H9 (cell line): ENCODE data around the gene SPRYD4. TPM values are rescaled to one million over a fixed set of nuclear protein-coding genes. Genes with fewer than 3 reads are reported as not detected.

Experiments used
- DNase-seq: peaks from one replicate; pipeline ENCODE4 v3.0.0-alpha.2; 2017
- H2AFZ ChIP-seq: one replicate; pipeline ENCODE4 v1.6.1; 2013; ENCODE audit warnings: mild to moderate bottlenecking, low read length, control low read depth, moderate library complexity
- H2AK5ac ChIP-seq: 2 replicates; pipeline ENCODE4 v1.6.1; 2013; ENCODE audit warnings: low read length, control low read depth, mixed read lengths; ENCODE audit not compliant: insufficient read length
- H2BK120ac ChIP-seq: one replicate; pipeline ENCODE4 v1.6.1; 2013; ENCODE audit warnings: low read depth, mild to moderate bottlenecking, low read length, control low read depth, inconsistent platforms; ENCODE audit not compliant: poor library complexity, severe bottlenecking
- H2BK12ac ChIP-seq: 2 replicates; pipeline ENCODE4 v1.6.1; 2013; ENCODE audit warnings: low read length, control low read depth, mixed read lengths, low read depth; ENCODE audit not compliant: insufficient read length
- H2BK15ac ChIP-seq: 2 replicates; pipeline ENCODE4 v1.6.1; 2013; ENCODE audit warnings: low read depth, low read length, control low read depth
- H2BK20ac ChIP-seq: one replicate; pipeline ENCODE4 v1.6.1; 2013; ENCODE audit warnings: low read depth, mild to moderate bottlenecking, low read length, control low read depth, inconsistent platforms; ENCODE audit not compliant: poor library complexity, severe bottlenecking
- H2BK5ac ChIP-seq: 2 replicates; pipeline ENCODE4 v1.6.1; 2013; ENCODE audit warnings: low read length, control low read depth, mixed read lengths; ENCODE audit not compliant: insufficient read length
- H3K14ac ChIP-seq: 2 replicates; pipeline ENCODE4 v1.6.1; 2013; ENCODE audit warnings: low read length, control low read depth; ENCODE audit not compliant: insufficient read depth
- H3K18ac ChIP-seq: 2 replicates; pipeline ENCODE4 v1.6.1; 2013; ENCODE audit warnings: low read depth, mild to moderate bottlenecking, mixed read lengths, low read length, control low read depth; ENCODE audit not compliant: insufficient read length
- H3K23ac ChIP-seq: 2 replicates; pipeline ENCODE4 v1.6.1; 2013; ENCODE audit warnings: low read length, control low read depth, mixed read lengths, low read depth; ENCODE audit not compliant: insufficient read length
- H3K23me2 ChIP-seq: 2 replicates; pipeline ENCODE4 v1.6.1; 2013; ENCODE audit warnings: low read depth, mild to moderate bottlenecking, mixed read lengths, low read length, control low read depth; ENCODE audit not compliant: insufficient read length, poor library complexity, severe bottlenecking
- H3K27ac ChIP-seq: 2 replicates; pipeline ENCODE4 v1.5.1; 2013; ENCODE audit warnings: low read length, control low read depth, mixed read lengths, low read depth; ENCODE audit not compliant: insufficient read length
- H3K27me3 ChIP-seq: 2 replicates; pipeline ENCODE4 v1.6.1; 2013; ENCODE audit warnings: low read length, control low read depth, inconsistent platforms; ENCODE audit not compliant: insufficient read depth
- H3K4ac ChIP-seq: 2 replicates; pipeline ENCODE4 v1.6.1; 2013; ENCODE audit warnings: low read depth, mild to moderate bottlenecking, control low read depth, inconsistent platforms, low read length, moderate library complexity
- H3K4me1 ChIP-seq: 2 replicates; pipeline ENCODE4 v1.6.1; 2013; ENCODE audit warnings: low read length, control low read depth, inconsistent platforms; ENCODE audit not compliant: insufficient read depth
- H3K4me2 ChIP-seq: 2 replicates; pipeline ENCODE4 v1.6.1; 2013; ENCODE audit warnings: low read length, control low read depth, mixed read lengths; ENCODE audit not compliant: insufficient read length, insufficient read depth
- H3K56ac ChIP-seq: 2 replicates; pipeline ENCODE4 v1.6.1; 2013; ENCODE audit warnings: low read depth, mild to moderate bottlenecking, mixed read lengths, low read length, control low read depth; ENCODE audit not compliant: insufficient read length
- H3K79me1 ChIP-seq: 2 replicates; pipeline ENCODE4 v1.6.1; 2013; ENCODE audit warnings: low read depth, mild to moderate bottlenecking, moderate library complexity, low read length, control low read depth, inconsistent platforms; ENCODE audit not compliant: insufficient read depth, poor library complexity, severe bottlenecking
- H3K79me2 ChIP-seq: 2 replicates; pipeline ENCODE4 v1.6.1; 2013; ENCODE audit warnings: low read length, control low read depth, inconsistent platforms; ENCODE audit not compliant: insufficient read depth
- H3K9ac ChIP-seq: 2 replicates; pipeline ENCODE4 v1.6.1; 2013; ENCODE audit warnings: low read length, control low read depth, mixed read lengths; ENCODE audit not compliant: insufficient read length; ENCODE audit errors: extremely low read depth
- H3K9me3 ChIP-seq: one replicate; pipeline ENCODE4 v1.6.1; 2013; ENCODE audit warnings: low read depth, low read length, inconsistent platforms; ENCODE audit not compliant: control insufficient read depth
- H3T11ph ChIP-seq: one replicate; pipeline ENCODE4 v1.6.1; 2013; ENCODE audit warnings: mild to moderate bottlenecking, low read length, control low read depth, inconsistent platforms
- H4K20me1 ChIP-seq: one replicate; pipeline ENCODE4 v1.6.1; 2013; ENCODE audit not compliant: control insufficient read depth, insufficient read length, insufficient read depth
- H4K5ac ChIP-seq: 2 replicates; pipeline ENCODE4 v1.6.1; 2013; ENCODE audit warnings: low read depth, mild to moderate bottlenecking, mixed read lengths, low read length, control low read depth; ENCODE audit not compliant: insufficient read length
- H4K8ac ChIP-seq: replicated peaks from 2 replicates; pipeline ENCODE4 v1.6.1; 2013; ENCODE audit warnings: low read length, control low read depth, mixed read lengths, low read depth; ENCODE audit not compliant: insufficient read length
- H4K91ac ChIP-seq: 2 replicates; pipeline ENCODE4 v1.6.1; 2013; ENCODE audit warnings: low read depth, mild to moderate bottlenecking, moderate library complexity, mixed read lengths, low read length, control low read depth; ENCODE audit not compliant: insufficient read length
- H3K27ac Mint-ChIP-seq, 3 experiments: 2 replicates in 2 of 3; 3 replicates in 1 of 3; pipeline ENCODE4 v1.8.0; 2020 to 2021; ENCODE audit warnings: mixed read lengths in 3 of 3, mild to moderate bottlenecking in 1 of 3, moderate library complexity in 1 of 3
- H3K27me3 Mint-ChIP-seq: 2 replicates; pipeline ENCODE4 v1.8.0; 2021; ENCODE audit warnings: low read depth, mild to moderate bottlenecking, moderate library complexity, mixed read lengths
- H3K36me3 Mint-ChIP-seq, 3 experiments: 2 replicates in 2 of 3; 3 replicates in 1 of 3; pipeline ENCODE4 v1.8.0; 2020 to 2021; ENCODE audit warnings: low read depth in 3 of 3, mixed read lengths in 3 of 3; ENCODE audit not compliant: insufficient read depth in 1 of 3
- H3K4me1 Mint-ChIP-seq, 2 experiments: 2 replicates each; pipeline ENCODE4 v1.8.0; 2020; ENCODE audit warnings: mixed read lengths in 2 of 2
- H3K4me3 Mint-ChIP-seq, 2 experiments: 2 replicates in 1 of 2; 3 replicates in 1 of 2; pipeline ENCODE4 v1.8.0; 2020 to 2021; ENCODE audit warnings: mild to moderate bottlenecking in 2 of 2, mixed read lengths in 2 of 2, moderate library complexity in 1 of 2
- H3K9me3 Mint-ChIP-seq, 2 experiments: 2 replicates in 1 of 2; 3 replicates in 1 of 2; pipeline ENCODE4 v1.8.0; 2020; ENCODE audit warnings: mild to moderate bottlenecking in 2 of 2, mixed read lengths in 2 of 2, moderate library complexity in 1 of 2
- WGBS: extraction: QIAGEN DNeasy Blood & Tissue Kit; methylation state at CpG from one replicate; pipeline ENCODE4 v1.1.7; 2013; ENCODE audit warnings: missing lambda C conversion rate, low lambda C conversion rate, mixed read lengths; ENCODE audit not compliant: insufficient read length; ENCODE audit errors: extremely low coverage; 5-methylcytosine and 5-hydroxymethylcytosine counted together
- total RNA-seq: library from RNA; stranded (reverse); gene quantifications from 2 replicates; pipeline ENCODE4 v1.2.1, GENCODE V29; 2021
- TF ChIP-seq, protein P1 (sequence below): fragments of 200-600 bp; sonication (generic); conservative IDR thresholded peaks from 3 replicates; pipeline ENCODE4 v1.8.0; 2021; ENCODE audit warnings: antibody characterized with exemption, mild to moderate bottlenecking

Gene SPRYD4
- total RNA-seq, 1 experiment from 2014 or later = 4.9 TPM

DNA sequence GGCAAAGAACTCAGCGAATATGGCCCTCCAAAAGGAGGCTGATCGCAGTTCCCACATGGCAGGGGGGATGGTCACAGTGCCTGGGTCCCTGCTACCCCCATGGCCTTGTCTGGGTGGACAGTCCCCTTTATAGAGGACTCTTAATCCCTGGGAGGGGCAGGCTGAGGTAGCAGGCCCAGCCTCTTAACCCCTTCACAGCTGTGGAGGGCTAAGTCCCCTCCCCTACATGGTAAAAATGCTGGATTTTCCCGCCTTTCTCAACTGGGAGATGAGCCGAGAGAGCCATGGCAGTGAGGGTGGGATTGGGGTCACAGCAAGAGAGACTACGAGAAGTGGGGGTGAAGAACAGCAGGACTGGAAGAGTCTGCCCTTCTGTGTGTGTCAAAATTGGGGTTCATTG is 13.8 kb upstream of the SPRYD4 start, which contains the start of gene MIP:
Gene MIP, minus strand, starts transcription at position 101 of the 400 bp plus-strand sequence. Its CDS starts 44 bp downstream, at position 57.
- peaks cover 9% of the 10 kb centered on the region for H3K27me3 Mint-ChIP-seq
- no peaks in the 10 kb centered on the region for H4K20me1 ChIP-seq
- no peak within 1 kb of the TSS for H3K4me3 Mint-ChIP-seq
- H3T11ph ChIP-seq = no peak within 1 kb of the TSS
- no peak within 1 kb of the TSS for H3K18ac ChIP-seq
- H2BK20ac ChIP-seq = no peak within 1 kb of the TSS
- no peak within 1 kb of the TSS; a peak in 1 of 7 replicates for H3K27ac Mint-ChIP-seq
- H3K56ac ChIP-seq = no peak within 1 kb of the TSS
- H3K27ac ChIP-seq = no peak within 1 kb of the TSS
- no peak within 1 kb of the TSS for H3K23ac ChIP-seq
- H3K14ac ChIP-seq = no peak within 1 kb of the TSS
- no peak within 1 kb of the TSS for H2BK120ac ChIP-seq
- no peak within 1 kb of the TSS for H3K4me2 ChIP-seq
- H3K9me3 ChIP-seq = no peaks in the 10 kb centered on the region
- H3K9ac ChIP-seq = no peak within 1 kb of the TSS
- TF ChIP-seq, protein P1, sequence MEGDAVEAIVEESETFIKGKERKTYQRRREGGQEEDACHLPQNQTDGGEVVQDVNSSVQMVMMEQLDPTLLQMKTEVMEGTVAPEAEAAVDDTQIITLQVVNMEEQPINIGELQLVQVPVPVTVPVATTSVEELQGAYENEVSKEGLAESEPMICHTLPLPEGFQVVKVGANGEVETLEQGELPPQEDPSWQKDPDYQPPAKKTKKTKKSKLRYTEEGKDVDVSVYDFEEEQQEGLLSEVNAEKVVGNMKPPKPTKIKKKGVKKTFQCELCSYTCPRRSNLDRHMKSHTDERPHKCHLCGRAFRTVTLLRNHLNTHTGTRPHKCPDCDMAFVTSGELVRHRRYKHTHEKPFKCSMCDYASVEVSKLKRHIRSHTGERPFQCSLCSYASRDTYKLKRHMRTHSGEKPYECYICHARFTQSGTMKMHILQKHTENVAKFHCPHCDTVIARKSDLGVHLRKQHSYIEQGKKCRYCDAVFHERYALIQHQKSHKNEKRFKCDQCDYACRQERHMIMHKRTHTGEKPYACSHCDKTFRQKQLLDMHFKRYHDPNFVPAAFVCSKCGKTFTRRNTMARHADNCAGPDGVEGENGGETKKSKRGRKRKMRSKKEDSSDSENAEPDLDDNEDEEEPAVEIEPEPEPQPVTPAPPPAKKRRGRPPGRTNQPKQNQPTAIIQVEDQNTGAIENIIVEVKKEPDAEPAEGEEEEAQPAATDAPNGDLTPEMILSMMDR = no peak
- no peak within 1 kb of the TSS for H4K8ac ChIP-seq
- no peaks in the 10 kb centered on the region; a peak in 2 of 7 replicates for H3K36me3 Mint-ChIP-seq
- H2AK5ac ChIP-seq = no peak within 1 kb of the TSS
- no peak within 1 kb of the TSS for H2AFZ ChIP-seq
- no CpG with 5 or more reads among the region's 5 CpGs for WGBS
- no peak within 1 kb of the TSS for H4K91ac ChIP-seq
- no peak within 1 kb of the TSS for H2BK15ac ChIP-seq
- H2BK5ac ChIP-seq = no peak within 1 kb of the TSS
- DNase-seq = no peak
- no peak within 1 kb of the TSS for H3K4ac ChIP-seq
- H3K23me2 ChIP-seq = no peaks in the 10 kb centered on the region
- no peaks in the 10 kb centered on the region for H3K79me1 ChIP-seq
- no peaks in the 10 kb centered on the region for H3K27me3 ChIP-seq
- peaks cover 4% of the 10 kb centered on the region; the same call in 1 of the 2 replicates for H3K4me1 ChIP-seq
- no peak within 1 kb of the TSS for H4K5ac ChIP-seq
- H3K79me2 ChIP-seq = no peaks in the 10 kb centered on the region
- H3K4me1 Mint-ChIP-seq = peaks cover 37 to 38% of the 10 kb centered on the region in 2 experiments
- no peak within 1 kb of the TSS for H2BK12ac ChIP-seq
- H3K9me3 Mint-ChIP-seq = no peaks in the 10 kb centered on the region; a peak in 1 of 5 replicates
